Thymus (tissue), 11 donors: ENCODE results near the gene RIMS3. TPM values are rescaled to one million over a fixed set of nuclear protein-coding genes. Genes with fewer than 3 reads are reported as not detected.

Experiments
- DNase-seq, 9 donors: peaks; one replicate each; pipeline ENCODE4 v3.0.0-alpha.2; 2013; ENCODE audit warnings: low spot score in 9 of 9, low read depth in 6 of 9, missing footprints in 1 of 9
- H3K27ac ChIP-seq, 2 donors: one replicate each; pipeline ENCODE4 v1.5.1; 2013; ENCODE audit warnings: control low read depth in 1 of 2, low read depth in 1 of 2, low read length in 1 of 2, mild to moderate bottlenecking in 1 of 2, moderate library complexity in 1 of 2
- H3K27me3 ChIP-seq, 2 donors: one replicate each; pipeline ENCODE4 v1.5.1; 2013; ENCODE audit warnings: low read length in 1 of 2; ENCODE audit not compliant: control insufficient read depth in 2 of 2, insufficient read depth in 1 of 2
- H3K36me3 ChIP-seq, 2 donors: one replicate each; pipeline ENCODE4 v1.5.1; 2013; ENCODE audit warnings: low read length in 1 of 2, mild to moderate bottlenecking in 1 of 2, moderate library complexity in 1 of 2; ENCODE audit not compliant: control insufficient read depth in 2 of 2, insufficient read depth in 2 of 2
- H3K4me1 ChIP-seq, 2 donors: one replicate each; pipeline ENCODE4 v1.5.1; 2013; ENCODE audit warnings: low read length in 2 of 2; ENCODE audit not compliant: control insufficient read depth in 2 of 2, insufficient read depth in 2 of 2
- H3K4me3 ChIP-seq, 2 donors: one replicate each; pipeline ENCODE4 v1.5.1; 2013; ENCODE audit warnings: low read length in 2 of 2, control low read depth in 1 of 2, mild to moderate bottlenecking in 1 of 2
- H3K9me3 ChIP-seq, 2 donors: one replicate each; pipeline ENCODE4 v1.5.1; 2013; ENCODE audit warnings: low read length in 1 of 2, mild to moderate bottlenecking in 1 of 2; ENCODE audit not compliant: control insufficient read depth in 2 of 2, insufficient read depth in 1 of 2
- WGBS: extraction: QIAGEN DNeasy Blood & Tissue Kit; methylation state at CpG from one replicate; pipeline ENCODE4 v1.1.7; 2013; 5-methylcytosine and 5-hydroxymethylcytosine counted together
- polyA plus RNA-seq: library from polyadenylated mRNA; stranded (reverse); fragments of 200-250 nt; gene quantifications from one replicate; pipeline ENCODE4 v1.2.3, GENCODE V29; 2013
- total RNA-seq: library from RNA; stranded (reverse); fragments of 120-200 nt; gene quantifications from one replicate; pipeline ENCODE4 v1.2.4, GENCODE V29; 2013
- donor health status: healthy.

The RIMS3 gene
- total and polyA plus RNA-seq, 2 donors = 2.1 to 3.8 TPM

DNA sequence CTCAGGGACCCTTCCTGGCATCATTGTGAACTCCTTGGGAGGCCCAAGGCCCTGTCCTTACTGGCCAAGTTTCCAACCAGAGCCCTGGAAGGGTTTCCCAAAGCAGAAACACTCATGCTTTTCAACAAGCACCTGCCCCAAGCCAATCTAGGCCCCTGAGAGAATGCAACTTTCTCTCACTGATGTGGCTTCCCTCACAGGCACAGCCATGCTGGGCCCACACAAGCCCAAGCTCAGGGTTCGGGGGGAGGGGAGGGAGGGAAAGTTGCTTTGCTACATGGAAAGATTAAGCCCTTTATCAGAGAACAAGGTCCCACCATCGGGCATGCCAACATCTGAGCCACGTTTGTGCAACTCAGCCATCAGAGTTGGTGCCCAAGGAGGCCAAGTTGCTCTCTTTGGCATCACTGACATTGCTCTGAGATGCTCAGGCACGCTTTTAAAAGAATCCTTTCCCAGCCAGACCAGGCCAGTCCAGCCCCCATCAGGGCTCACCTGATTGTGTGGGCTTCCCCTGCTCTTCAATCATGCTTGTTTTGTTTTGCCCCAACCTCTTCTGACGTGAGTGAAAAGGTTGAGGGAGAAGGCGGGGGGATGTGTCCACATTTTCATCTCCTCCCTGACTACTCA lies 43.5 kb downstream of the RIMS3 start:
- Histone ChIP-seq H3K4me1 (peaks cover 26 to 69% of the 10 kb centered on the region in 2 donors), H3K36me3 (no peaks in the 10 kb centered on the region), H3K9me3 (peaks cover 0 to 6% of the 10 kb centered on the region in 2 donors), H3K4me3 (no peak overlapping the region), H3K27me3 (no peaks in the 10 kb centered on the region), H3K27ac (peak overlapping the region in 1 of 2 donors; percentile 62)
- WGBS = 66% methylated on average over 6 of the region's 6 CpGs
- peak in 4 of 9 donors; percentile 22 to 62 (median 40) for DNase-seq

- WGBS = 77% methylated on average over 3 of the region's 3 CpGs
- no peak overlapping the region for H3K4me3 ChIP-seq
- DNase-seq = peak in 1 of 9 donors; percentile 26
- H3K36me3 ChIP-seq = no peaks in the 10 kb centered on the region
- peaks cover 0 to 4% of the 10 kb centered on the region in 2 donors for H3K9me3 ChIP-seq
- no peaks in the 10 kb centered on the region for H3K27me3 ChIP-seq
- H3K27ac ChIP-seq = peak overlapping the region in 1 of 2 donors; percentile 59
- H3K4me1 ChIP-seq = peaks cover 26 to 59% of the 10 kb centered on the region in 2 donors
Observed at GRCh38 chr1:40620586-40621210, 44.8 kb downstream of the RIMS3 start.

DNA sequence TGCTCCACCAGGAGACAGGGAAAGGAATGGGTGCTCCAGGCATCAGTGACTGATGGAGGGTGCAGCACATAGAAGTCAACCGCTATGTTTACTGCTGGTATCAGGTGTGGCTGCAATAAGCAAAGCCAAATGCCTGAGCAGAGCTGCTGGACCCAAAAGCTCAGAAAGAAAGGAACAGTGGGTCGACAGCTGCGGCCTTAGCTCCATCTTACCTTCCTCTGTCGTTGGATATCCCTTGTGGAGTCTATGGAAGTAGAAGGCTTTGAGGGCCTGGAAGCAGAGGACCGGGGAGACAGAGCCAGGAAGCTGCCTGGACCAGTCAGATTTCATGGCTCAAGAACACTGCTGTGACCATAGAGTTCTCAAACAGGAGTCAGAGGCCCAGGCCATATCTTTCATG lies 45.3 kb downstream of the RIMS3 start:
- DNase-seq = no peak
- no peak overlapping the region for H3K4me3 ChIP-seq
- no peaks in the 10 kb centered on the region for H3K9me3 ChIP-seq
- H3K27me3 ChIP-seq = no peaks in the 10 kb centered on the region
- H3K27ac ChIP-seq = peak overlapping the region in 1 of 2 donors; percentile 59
- H3K4me1 ChIP-seq = peaks cover 22 to 54% of the 10 kb centered on the region in 2 donors
- 96% methylated on average over 5 of the region's 5 CpGs for WGBS
- H3K36me3 ChIP-seq = no peaks in the 10 kb centered on the region

DNA sequence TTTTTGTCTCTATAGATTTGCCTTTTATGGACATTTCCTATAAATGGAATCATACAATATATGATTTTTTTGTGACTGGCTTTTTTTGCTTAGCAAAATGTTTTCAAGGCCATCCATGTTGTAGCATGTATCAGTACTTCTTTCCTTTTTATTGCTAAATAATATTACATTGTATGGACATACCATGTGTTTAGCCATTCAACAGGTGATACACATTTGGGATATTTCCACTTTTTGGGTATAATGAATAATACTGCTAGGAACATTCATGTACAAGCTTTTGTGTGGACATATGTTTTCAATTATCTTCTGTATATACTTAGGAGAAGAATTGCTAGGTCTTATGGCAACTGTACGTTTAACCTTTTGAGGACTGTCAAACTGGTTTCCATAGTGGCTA lies 47.4 kb downstream of the RIMS3 start:
- H3K4me3 ChIP-seq = no peak overlapping the region

GRCh38 chr1:40612345-40612831 lies 53.1 kb downstream of the RIMS3 start:
- no peak overlapping the region for H3K4me3 ChIP-seq
- peak; percentile 41 to 89 (median 77) for DNase-seq
- no peak overlapping the region for H3K27ac ChIP-seq
- 60% methylated on average over 11 of the region's 11 CpGs for WGBS
- peaks cover 0 to 8% of the 10 kb centered on the region in 2 donors for H3K9me3 ChIP-seq
- H3K4me1 ChIP-seq = peaks cover 0 to 3% of the 10 kb centered on the region in 2 donors
- H3K27me3 ChIP-seq = no peaks in the 10 kb centered on the region
- no peaks in the 10 kb centered on the region for H3K36me3 ChIP-seq

More for the DNA sequence above, 47.4 kb downstream of the RIMS3 start:
- WGBS = 96% methylated on average over 1 of the region's 1 CpG
- H3K27me3 ChIP-seq = no peaks in the 10 kb centered on the region
- peaks cover 18 to 34% of the 10 kb centered on the region in 2 donors for H3K4me1 ChIP-seq
- no peaks in the 10 kb centered on the region for H3K36me3 ChIP-seq
- no peaks in the 10 kb centered on the region for H3K9me3 ChIP-seq
- no peak for DNase-seq
- no peak overlapping the region for H3K27ac ChIP-seq

DNA sequence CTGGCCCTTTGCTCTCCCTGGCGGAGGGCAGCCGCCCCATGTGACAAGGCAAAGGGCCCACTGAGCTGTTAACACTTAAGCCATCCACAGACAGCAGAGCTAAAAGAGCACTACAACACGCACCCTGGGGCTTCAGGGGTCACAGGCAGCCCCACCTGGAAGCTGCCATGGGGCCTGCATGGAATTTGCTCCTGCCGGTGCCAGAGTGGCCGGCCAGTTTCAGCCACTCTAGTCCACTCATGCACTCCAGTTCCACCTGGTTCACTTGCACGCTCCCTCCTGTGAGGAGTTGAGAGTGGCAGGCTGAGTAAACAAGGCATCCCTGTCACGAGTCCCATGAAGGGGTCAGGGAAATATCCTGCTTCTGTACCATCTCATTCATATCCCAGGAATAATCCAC lies 55.3 kb downstream of the RIMS3 start:
- WGBS = 97% methylated on average over 7 of the region's 7 CpGs
- Histone ChIP-seq H3K27me3 (no peaks in the 10 kb centered on the region), H3K4me3 (no peak overlapping the region), H3K36me3 (no peaks in the 10 kb centered on the region), H3K9me3 (peaks cover 0 to 8% of the 10 kb centered on the region in 2 donors), H3K4me1 (peaks cover 0 to 3% of the 10 kb centered on the region in 2 donors), H3K27ac (no peak overlapping the region)
- DNase-seq = no peak

DNA sequence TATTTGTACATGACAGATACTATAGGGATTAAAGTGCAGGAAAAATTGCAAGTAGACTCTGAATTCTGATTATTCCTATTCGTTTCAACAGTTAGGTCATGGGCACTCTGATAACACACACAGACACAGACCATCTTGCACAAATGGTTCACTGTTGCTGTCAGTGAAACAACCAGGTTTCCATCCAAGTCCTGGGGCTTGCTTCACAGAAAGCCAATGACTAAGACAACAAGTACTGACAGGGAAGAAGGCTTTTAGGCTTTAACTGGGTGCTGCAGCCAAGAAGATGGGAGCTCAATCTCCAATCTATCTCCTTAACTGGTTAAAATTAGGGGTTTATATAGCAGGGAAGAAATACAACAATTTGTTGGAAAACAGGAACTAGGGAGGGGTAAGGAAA lies 57.6 kb downstream of the RIMS3 start:
- H3K27ac ChIP-seq = no peak overlapping the region
- peaks cover 0 to 3% of the 10 kb centered on the region in 2 donors for H3K4me1 ChIP-seq
- no peaks in the 10 kb centered on the region for H3K27me3 ChIP-seq
- no peaks in the 10 kb centered on the region for H3K36me3 ChIP-seq
- DNase-seq = no peak
- peaks cover 0 to 8% of the 10 kb centered on the region in 2 donors for H3K9me3 ChIP-seq
- no peak overlapping the region for H3K4me3 ChIP-seq
- WGBS = 93% methylated on average over 1 of the region's 1 CpG

- 95% methylated on average over 2 of the region's 2 CpGs for WGBS
- DNase-seq = no peak
- no peaks in the 10 kb centered on the region for H3K27me3 ChIP-seq
- no peak overlapping the region for H3K4me3 ChIP-seq
- no peak overlapping the region for H3K27ac ChIP-seq
- H3K4me1 ChIP-seq = no peaks in the 10 kb centered on the region
- H3K36me3 ChIP-seq = no peaks in the 10 kb centered on the region
- peaks cover 0 to 8% of the 10 kb centered on the region in 2 donors for H3K9me3 ChIP-seq
Observed at GRCh38 chr1:40606978-40607377, 58.5 kb downstream of the RIMS3 start.

DNA sequence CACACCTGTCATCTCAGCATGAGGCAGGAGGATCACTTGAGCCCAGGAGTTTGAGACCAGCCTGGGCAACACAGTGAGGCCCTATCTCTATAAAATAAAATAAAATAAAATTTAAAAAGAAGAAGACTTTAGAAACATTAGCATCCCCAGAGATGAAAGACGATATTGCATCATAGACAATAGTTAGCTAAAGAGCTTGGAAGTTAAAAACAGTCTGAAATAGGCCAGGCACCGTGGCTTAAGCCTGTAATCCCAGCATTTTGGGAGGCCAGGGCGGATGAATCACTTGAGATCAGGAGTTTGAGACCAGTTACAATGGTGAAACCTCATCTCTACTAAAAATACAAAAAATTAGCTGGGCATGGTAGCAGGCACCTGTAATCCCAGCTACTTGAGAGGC lies 59.3 kb downstream of the RIMS3 start:
- H3K4me3 ChIP-seq = no peak overlapping the region
- H3K27ac ChIP-seq = no peak overlapping the region
- peaks cover 0 to 8% of the 10 kb centered on the region in 2 donors for H3K9me3 ChIP-seq
- no peaks in the 10 kb centered on the region for H3K4me1 ChIP-seq
- 80% methylated on average over 3 of the region's 3 CpGs for WGBS
- no peak for DNase-seq
- no peaks in the 10 kb centered on the region for H3K36me3 ChIP-seq
- no peaks in the 10 kb centered on the region for H3K27me3 ChIP-seq
